Activated CD8-positive, alpha-beta T cell treated with anti-CD3 and anti-CD28 coated beads for 36 hours (primary cell): ENCODE data around the gene SLC25A17. TPM values are rescaled to one million over a fixed set of nuclear protein-coding genes. Genes with fewer than 3 reads are reported as not detected.
"Not testable (repeated sequence)": the region's sequence is repeated elsewhere in the genome, so short reads cannot be mapped to it uniquely, and the experiment has no call there.

Source experiments
- ATAC-seq: fragments of 200-7000 bp; cut with Tn5 transposase; one replicate; pipeline ENCODE4 v1.10.0; 2021; ENCODE audit warnings: mild to moderate bottlenecking, moderate library complexity
- CTCF ChIA-PET: fragments of 350-600 bp; sonication (Branson Sonifier 250); formaldehyde crosslinking; loops from one replicate; lab custom pipeline; 2021; ENCODE audit warnings: antibody characterized with exemption; lab: Charles Lee
- POLR2A ChIA-PET: fragments of 350-600 bp; sonication (Branson Sonifier 250); formaldehyde crosslinking; loops from one replicate; lab custom pipeline; 2021; ENCODE audit warnings: antibody characterized with exemption; lab: Charles Lee
- DNase-seq: peaks from one replicate; pipeline ENCODE4 v3.0.0-alpha.2; 2020
- H3K27ac Mint-ChIP-seq: one replicate; pipeline ENCODE4 v1.8.0; 2021; ENCODE audit warnings: mild to moderate bottlenecking, mixed read lengths
- H3K27me3 Mint-ChIP-seq: one replicate; pipeline ENCODE4 v1.8.0; 2021; ENCODE audit warnings: mixed read lengths
- H3K36me3 Mint-ChIP-seq: one replicate; pipeline ENCODE4 v1.8.0; 2021; ENCODE audit warnings: low read depth, mixed read lengths
- H3K4me1 Mint-ChIP-seq: one replicate; pipeline ENCODE4 v1.8.0; 2021; ENCODE audit warnings: low read depth, mixed read lengths
- H3K4me3 Mint-ChIP-seq: one replicate; pipeline ENCODE4 v1.8.0; 2021; ENCODE audit warnings: mild to moderate bottlenecking, moderate library complexity, mixed read lengths
- H3K9me3 Mint-ChIP-seq: one replicate; pipeline ENCODE4 v1.8.0; 2021; ENCODE audit warnings: mixed read lengths
- CTCF ChIP-seq: fragments of 200-600 bp; IDR thresholded peaks from one replicate; pipeline ENCODE4 v1.8.0; 2022; ENCODE audit warnings: antibody characterized with exemption, mild to moderate bottlenecking
- intact Hi-C: fragments of 100-400 bp; cut with micrococcal nuclease; formaldehyde crosslinking; loops from one replicate; pipeline ENCODE4 v1.10.0; 2022
- total RNA-seq, 2 experiments: library from RNA; stranded (reverse); gene quantifications; one replicate each; pipeline ENCODE4 v1.2.3, GENCODE V29; 2021

SLC25A17 gene
- total RNA-seq, 2 experiments from 2014 or later, result 28.0 to 34.8 TPM

- Mint-ChIP-seq H3K9me3 (no peaks in the 10 kb centered on the region), H3K4me3 (peak overlapping the region; percentile 94), H3K4me1 (peaks cover 49% of the 10 kb centered on the region), H3K27ac (peak overlapping the region; percentile 81), H3K27me3 (no peaks in the 10 kb centered on the region), H3K36me3 (peaks cover 17% of the 10 kb centered on the region)
- CTCF ChIA-PET, result interaction anchor here (0.9 to 2.5 kb wide), 4 partner anchors 46 to 171 kb away, joined by 3 to 6 read pairs (median 6); no protein-coding TSS in a partner anchor
- no peak for TF ChIP-seq CTCF
- ATAC-seq, result no peak
- POLR2A ChIA-PET, result no interaction called here
- intact Hi-C loops, result no loop called here
- no peak for DNase-seq
Measured at GRCh38 chr22:40853961-40854360, 34.8 kb upstream of the SLC25A17 start.

- no peaks in the 10 kb centered on the region for H3K27me3 Mint-ChIP-seq
- DNase-seq (no peak), ATAC-seq (no peak)
- peak overlapping the region; percentile 81 for H3K27ac Mint-ChIP-seq
- CTCF ChIA-PET, result interaction anchor here (1.9 to 2.5 kb wide), 2 partner anchors 46 to 69 kb away, joined by 5 to 6 read pairs; no protein-coding TSS in a partner anchor
- H3K36me3 Mint-ChIP-seq, result peaks cover 19% of the 10 kb centered on the region
- POLR2A ChIA-PET, result no interaction called here
- H3K9me3 Mint-ChIP-seq, result no peaks in the 10 kb centered on the region
- H3K4me3 Mint-ChIP-seq, result peak overlapping the region; percentile 94
- intact Hi-C loops, result no loop called here
- no peak for TF ChIP-seq CTCF
- H3K4me1 Mint-ChIP-seq, result peaks cover 45% of the 10 kb centered on the region
Measured at GRCh38 chr22:40853333-40853732, 34.2 kb upstream of the SLC25A17 start.

DNA sequence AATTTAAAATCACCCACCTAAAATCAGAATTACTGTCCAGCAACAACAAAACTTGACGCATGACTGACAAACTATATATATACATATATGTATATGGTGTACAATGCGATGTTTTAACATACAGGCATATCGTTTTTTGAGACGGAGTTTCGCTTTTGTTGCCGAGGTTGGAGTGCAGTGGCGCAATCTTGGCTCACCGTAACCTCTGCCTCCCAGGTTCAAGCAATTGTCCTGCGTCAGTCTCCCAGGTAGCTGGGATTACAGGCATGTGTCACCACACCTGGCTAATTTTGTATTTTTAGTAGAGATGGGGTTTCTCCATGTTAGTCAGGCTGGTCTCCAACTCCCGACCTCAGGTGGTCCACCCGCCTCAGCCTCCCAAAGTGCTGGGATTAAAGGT is 26.7 kb upstream of the SLC25A17 start:
- ATAC-seq, H3K9me3 Mint-ChIP-seq, intact Hi-C loops, DNase-seq, POLR2A ChIA-PET, H3K27ac Mint-ChIP-seq, H3K4me3 Mint-ChIP-seq, H3K27me3 Mint-ChIP-seq: not testable (repeated sequence)
- Mint-ChIP-seq H3K4me1 (peaks cover 20% of the 10 kb centered on the region), H3K36me3 (peaks cover 36% of the 10 kb centered on the region)
- CTCF ChIA-PET, result interaction anchor here (1.8 kb wide), 1 partner anchor 163 kb away, joined by 6 read pairs; no protein-coding TSS in a partner anchor

DNA sequence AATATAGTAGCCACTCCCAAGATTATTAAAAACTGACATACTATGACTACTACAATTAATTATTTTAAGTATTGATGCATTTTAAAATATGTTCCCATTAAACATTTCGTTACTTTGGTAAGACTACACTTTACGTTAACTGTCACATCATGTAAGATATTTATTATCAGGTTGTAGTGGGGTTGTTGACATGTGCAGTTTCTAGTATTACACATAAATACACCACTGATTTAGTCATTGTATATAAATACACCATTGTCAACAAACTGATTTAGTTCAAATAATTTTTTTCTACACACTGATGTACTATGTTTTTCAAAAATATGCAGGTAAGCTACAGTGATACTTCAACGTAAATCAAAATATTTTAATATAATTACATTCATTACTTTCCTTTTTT is 25.8 kb upstream of the SLC25A17 start:
- intact Hi-C loops, result no loop called here
- ATAC-seq, result no peak

DNA sequence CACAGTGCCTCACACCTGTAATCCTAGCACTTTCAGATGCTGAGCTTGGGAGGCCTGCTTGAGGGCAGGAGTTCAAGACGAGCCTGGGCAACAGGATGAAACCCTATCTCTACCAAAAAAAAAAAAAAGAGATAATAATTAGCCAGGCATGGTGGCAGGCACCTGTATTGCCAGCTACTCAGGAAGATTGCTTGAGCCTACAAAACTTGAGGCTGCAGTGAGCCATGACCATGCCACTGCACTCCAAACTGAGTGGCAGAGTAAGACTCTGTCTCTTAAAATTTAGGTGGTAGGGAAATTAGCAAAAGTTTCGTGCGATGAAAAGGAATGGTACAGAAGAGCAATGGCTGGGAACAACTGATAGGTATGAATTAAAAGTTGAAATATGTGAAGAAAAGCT is 19.3 kb upstream of the SLC25A17 start:
- intact Hi-C loops, result no loop called here
- Mint-ChIP-seq H3K9me3 (no peaks in the 10 kb centered on the region), H3K27me3 (no peaks in the 10 kb centered on the region), H3K4me3 (no peak overlapping the region), H3K4me1 (peaks cover 8% of the 10 kb centered on the region), H3K36me3 (peaks cover 43% of the 10 kb centered on the region), H3K27ac (peak overlapping the region; percentile 25)
- POLR2A ChIA-PET, result no interaction called here
- ATAC-seq (no peak), DNase-seq (no peak)
- no peak for TF ChIP-seq CTCF
- CTCF ChIA-PET, result interaction anchor here (0.6 to 1.7 kb wide), 3 partner anchors 18 to 155 kb away, joined by 3 to 4 read pairs (median 3); partner anchors contain the start of gene ST13

More for the DNA sequence above, 25.8 kb upstream of the SLC25A17 start:
- TF ChIP-seq CTCF, result no peak
- H3K4me3 Mint-ChIP-seq, result no peak overlapping the region
- ChIA-PET CTCF (interaction anchor here (1.8 kb wide), 1 partner anchor 162 kb away, joined by 6 read pairs; no protein-coding TSS in a partner anchor), POLR2A (interaction anchor here (0.6 kb wide), 1 partner anchor 308 kb away, joined by 3 read pairs; no protein-coding TSS in a partner anchor)
- no peak overlapping the region for H3K27ac Mint-ChIP-seq
- H3K9me3 Mint-ChIP-seq, result no peaks in the 10 kb centered on the region
- H3K4me1 Mint-ChIP-seq, result peaks cover 16% of the 10 kb centered on the region
- H3K36me3 Mint-ChIP-seq, result peaks cover 39% of the 10 kb centered on the region
- DNase-seq, result no peak
- H3K27me3 Mint-ChIP-seq, result no peaks in the 10 kb centered on the region
